Activated T-cell treated with anti-CD3 and anti-CD28 coated beads, Interleukin-2, amount 50 U/mL, for 72 hours (primary cell): ENCODE data around the gene KCNMA1. TPM values are rescaled to one million over a fixed set of nuclear protein-coding genes. Genes with fewer than 3 reads are reported as not detected.

Experiments used
- ATAC-seq, 2 donors: fragments of 150-1000 bp; cut with Tn5 transposase; replicated peaks in 1 of 2; 2 replicates each; pipeline ENCODE4 v1.10.0; 2021; ENCODE audit warnings: moderate library complexity in 2 of 2, mild to moderate bottlenecking in 1 of 2
- DNase-seq, 2 donors: peaks; one replicate each; pipeline ENCODE4 v3.0.0; 2021 to 2022; ENCODE audit warnings: mixed read lengths in 1 of 2
- H3K27ac Mint-ChIP-seq: one replicate; pipeline ENCODE4 v1.8.0; 2022; ENCODE audit warnings: mild to moderate bottlenecking, moderate library complexity, mixed read lengths
- H3K27me3 Mint-ChIP-seq: one replicate; pipeline ENCODE4 v1.8.0; 2022; ENCODE audit warnings: low read depth, mixed read lengths
- H3K36me3 Mint-ChIP-seq, 2 donors: one replicate each; pipeline ENCODE4 v1.8.0; 2022; ENCODE audit warnings: mixed read lengths in 2 of 2, mild to moderate bottlenecking in 1 of 2; ENCODE audit not compliant: insufficient read depth in 2 of 2
- H3K4me1 Mint-ChIP-seq: one replicate; pipeline ENCODE4 v1.8.0; 2022; ENCODE audit warnings: low read depth, mixed read lengths
- H3K4me3 Mint-ChIP-seq, 2 donors: one replicate each; pipeline ENCODE4 v1.8.0; 2022; ENCODE audit warnings: mild to moderate bottlenecking in 2 of 2, mixed read lengths in 2 of 2, moderate library complexity in 2 of 2
- H3K9me3 Mint-ChIP-seq, 2 donors: one replicate each; pipeline ENCODE4 v1.8.0; 2022; ENCODE audit warnings: mixed read lengths in 2 of 2
- total RNA-seq, 2 donors: library from RNA; stranded (reverse); gene quantifications; one replicate each; pipeline ENCODE4 v1.2.3, GENCODE V29; 2022

The KCNMA1 gene
- total RNA-seq, 2 donors from 2014 or later, result 0.55 to 1.0 TPM

DNA sequence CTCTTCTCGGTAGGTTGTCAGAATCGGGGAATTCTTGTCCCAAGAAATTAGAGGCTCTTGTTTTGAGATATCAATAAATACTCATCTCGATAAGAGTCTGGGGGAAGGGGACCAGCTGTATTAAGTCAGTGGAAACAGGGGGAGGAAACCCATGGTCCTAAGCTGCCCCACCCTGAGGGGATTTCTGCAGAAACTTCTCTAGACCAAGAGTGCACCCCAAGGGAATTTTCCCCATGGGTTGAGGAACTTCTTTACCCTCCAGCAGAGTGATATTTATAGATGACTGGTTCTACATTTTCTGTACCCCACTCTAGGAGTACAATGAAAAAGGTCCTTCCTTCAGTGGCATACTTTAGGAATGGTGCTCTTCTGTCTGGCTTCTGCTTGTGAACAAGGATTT is 627.2 kb downstream of the KCNMA1 start:
- H3K4me1 Mint-ChIP-seq, result peaks cover 8% of the 10 kb centered on the region
- ATAC-seq, result no peak
- no peaks in the 10 kb centered on the region for H3K36me3 Mint-ChIP-seq
- H3K9me3 Mint-ChIP-seq, result no peaks in the 10 kb centered on the region
- H3K4me3 Mint-ChIP-seq, result no peak overlapping the region
- no peak for DNase-seq
- no peaks in the 10 kb centered on the region for H3K27me3 Mint-ChIP-seq
- no peak overlapping the region for H3K27ac Mint-ChIP-seq

DNA sequence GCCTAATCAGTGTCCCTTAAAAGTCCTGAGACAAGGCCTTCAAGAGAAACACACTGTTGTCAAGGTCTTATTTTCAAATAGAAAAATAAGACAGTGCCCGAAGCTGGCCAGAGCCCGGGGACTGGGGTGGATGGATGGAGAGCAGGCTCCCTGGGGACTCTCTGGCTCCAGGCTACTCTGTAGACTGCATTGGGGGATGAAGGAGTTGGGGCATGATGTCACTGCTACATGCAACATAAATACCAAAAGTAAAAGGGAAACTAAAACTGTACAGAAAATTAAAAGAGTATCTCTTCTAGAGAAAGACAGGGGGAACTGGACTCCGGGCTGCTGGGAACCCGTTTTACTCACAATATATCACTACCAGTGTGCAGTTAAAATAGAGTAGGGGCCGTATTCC is 629.8 kb downstream of the KCNMA1 start:
- no peaks in the 10 kb centered on the region for H3K27me3 Mint-ChIP-seq
- ATAC-seq (peak in 1 of 2 donors; percentile 43), DNase-seq (no peak)
- no peaks in the 10 kb centered on the region for H3K36me3 Mint-ChIP-seq
- H3K4me3 Mint-ChIP-seq, result peak overlapping the region in 1 of 2 donors; percentile 9
- H3K4me1 Mint-ChIP-seq, result peaks cover 8% of the 10 kb centered on the region
- no peaks in the 10 kb centered on the region for H3K9me3 Mint-ChIP-seq
- peak overlapping the region; percentile 77 for H3K27ac Mint-ChIP-seq

DNA sequence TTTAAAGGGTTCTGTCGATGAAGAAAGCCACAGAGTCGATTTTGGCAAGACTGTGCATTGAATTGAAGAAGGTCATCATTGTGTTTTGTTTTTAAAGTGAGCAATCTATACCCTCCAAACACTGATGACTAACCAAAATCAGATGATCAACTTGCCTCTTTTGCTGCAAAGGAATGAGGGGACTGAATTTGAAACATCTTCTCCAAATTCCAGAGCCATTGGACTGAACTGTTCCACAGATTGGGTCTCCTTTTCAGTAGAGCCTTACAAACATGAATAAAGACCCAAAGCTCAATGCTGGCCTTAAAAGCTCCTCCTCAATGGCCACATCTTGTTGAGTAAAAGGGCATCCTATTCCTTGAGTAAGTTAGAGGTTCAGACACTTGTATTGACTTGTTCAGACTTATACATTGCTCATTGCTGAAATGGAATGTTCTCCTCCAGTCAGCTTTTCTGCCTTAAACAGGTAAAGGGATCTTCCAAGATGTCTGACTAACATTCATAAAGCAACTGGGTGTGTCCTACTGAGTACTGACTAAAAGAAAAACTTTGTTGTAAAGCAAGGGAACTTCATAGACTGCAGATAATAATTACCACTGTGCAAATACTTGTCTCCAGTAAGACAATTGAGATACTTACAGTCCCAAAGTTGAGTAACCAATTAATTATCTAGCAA is 630.6 kb downstream of the KCNMA1 start:
- no peaks in the 10 kb centered on the region for H3K9me3 Mint-ChIP-seq
- DNase-seq (no peak), ATAC-seq (peak; percentile 18 to 58)
- H3K27me3 Mint-ChIP-seq, result no peaks in the 10 kb centered on the region
- H3K36me3 Mint-ChIP-seq, result no peaks in the 10 kb centered on the region
- no peak overlapping the region for H3K27ac Mint-ChIP-seq
- H3K4me1 Mint-ChIP-seq, result peaks cover 8% of the 10 kb centered on the region
- H3K4me3 Mint-ChIP-seq, result no peak overlapping the region

DNA sequence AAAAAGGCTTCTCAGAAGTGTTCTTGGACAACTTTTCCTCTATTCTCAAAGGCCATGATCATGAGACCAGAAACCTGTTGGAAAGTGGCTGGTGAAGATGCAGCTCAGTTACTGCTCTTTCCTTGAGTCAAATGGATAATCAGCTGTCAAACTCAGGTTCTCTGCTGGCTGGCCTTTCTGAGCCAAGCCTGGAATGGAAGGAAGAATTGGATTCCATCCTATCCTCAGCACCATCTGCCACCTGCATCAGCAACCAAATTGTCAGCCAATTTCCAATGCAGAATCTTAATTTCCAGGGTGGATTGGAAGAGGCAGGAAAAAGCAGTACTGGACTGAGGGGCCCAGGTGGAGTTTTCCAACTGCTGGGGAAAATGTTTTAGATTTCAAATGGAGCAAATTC is 631.7 kb downstream of the KCNMA1 start:
- no peak for ATAC-seq
- Mint-ChIP-seq H3K9me3 (no peaks in the 10 kb centered on the region), H3K27ac (no peak overlapping the region), H3K4me3 (no peak overlapping the region), H3K36me3 (no peaks in the 10 kb centered on the region), H3K4me1 (peaks cover 8% of the 10 kb centered on the region), H3K27me3 (no peaks in the 10 kb centered on the region)
- DNase-seq, result no peak

DNA sequence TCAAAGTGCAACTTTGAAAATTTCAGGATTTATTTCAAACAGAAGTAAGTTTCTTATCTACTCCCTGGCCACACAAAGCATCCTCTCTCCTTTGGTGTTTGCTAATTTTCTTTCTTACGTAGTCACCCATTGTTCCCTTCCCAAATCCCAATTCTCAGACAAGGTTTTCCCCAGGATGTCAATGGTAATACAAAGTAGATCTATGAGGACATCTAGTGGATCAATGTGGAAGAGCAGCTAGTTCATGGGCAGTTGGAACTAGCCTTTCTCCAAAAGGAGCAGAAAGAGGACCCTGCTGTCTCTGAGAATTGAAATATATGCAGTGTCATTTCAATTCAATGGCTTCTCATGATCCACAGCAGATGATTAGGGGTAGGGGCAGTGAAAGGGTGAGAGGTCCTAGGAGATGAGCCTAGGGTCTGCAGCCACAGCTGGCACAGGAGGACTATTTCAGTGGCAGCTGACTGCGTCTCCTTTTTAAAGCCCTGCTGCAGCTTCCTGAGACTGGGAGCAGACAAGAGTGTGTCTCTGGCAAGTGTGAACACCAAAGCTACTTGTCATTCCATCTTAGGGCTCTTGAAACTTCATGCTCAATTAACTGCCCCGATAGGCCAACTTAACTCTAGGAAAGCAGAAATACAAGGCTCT is 632.6 kb downstream of the KCNMA1 start:
- Mint-ChIP-seq H3K27me3 (no peaks in the 10 kb centered on the region), H3K4me3 (no peak overlapping the region), H3K4me1 (peaks cover 8% of the 10 kb centered on the region), H3K9me3 (no peaks in the 10 kb centered on the region), H3K36me3 (no peaks in the 10 kb centered on the region), H3K27ac (no peak overlapping the region)
- DNase-seq, result peak in 1 of 2 donors; percentile 12
- no peak for ATAC-seq

DNA sequence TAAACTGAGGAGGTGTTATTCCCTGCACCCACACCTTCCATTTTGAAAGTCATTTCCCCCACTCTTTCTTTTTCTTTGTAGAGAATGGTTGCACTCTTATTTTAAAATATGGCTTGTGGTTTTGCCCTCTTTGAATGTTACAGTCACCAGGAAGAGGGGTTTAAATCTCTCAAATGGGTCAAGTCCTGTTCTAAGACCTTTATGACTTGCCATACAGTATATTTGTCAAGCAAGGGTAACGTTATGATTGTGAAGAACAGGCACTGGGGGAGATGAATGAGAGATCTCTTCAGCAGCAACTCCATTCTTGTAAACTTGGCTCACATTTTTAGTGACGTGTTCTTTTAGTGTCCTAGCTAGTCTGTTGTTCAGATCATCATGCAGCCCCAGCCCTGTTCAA is 634.7 kb downstream of the KCNMA1 start:
- no peaks in the 10 kb centered on the region for H3K36me3 Mint-ChIP-seq
- ATAC-seq, result peak; percentile 46 to 63
- no peaks in the 10 kb centered on the region for H3K27me3 Mint-ChIP-seq
- H3K4me3 Mint-ChIP-seq, result no peak overlapping the region
- peaks cover 4% of the 10 kb centered on the region for H3K4me1 Mint-ChIP-seq
- H3K27ac Mint-ChIP-seq, result no peak overlapping the region
- no peak for DNase-seq
- no peaks in the 10 kb centered on the region for H3K9me3 Mint-ChIP-seq

DNA sequence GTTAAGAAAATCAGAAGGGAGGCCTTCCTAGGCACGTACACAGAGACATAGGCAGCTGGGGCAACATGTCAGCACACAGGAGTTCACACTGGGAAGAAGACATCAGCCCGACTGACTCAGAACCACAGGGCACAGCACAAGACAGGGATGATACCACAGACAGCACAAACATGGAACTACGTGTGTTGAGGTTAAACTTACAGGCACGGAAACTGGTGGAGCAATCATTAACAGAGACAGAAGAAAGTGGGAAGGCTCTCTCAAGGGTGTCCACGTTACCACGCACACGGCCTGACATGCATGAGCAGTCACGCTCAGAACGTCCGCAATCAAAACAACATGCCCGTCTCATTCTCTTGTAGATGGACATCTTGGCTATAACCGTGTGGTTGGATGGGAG is 636.4 kb downstream of the KCNMA1 start:
- ATAC-seq, result no peak
- no peaks in the 10 kb centered on the region for H3K4me1 Mint-ChIP-seq
- no peak overlapping the region for H3K4me3 Mint-ChIP-seq
- H3K27ac Mint-ChIP-seq, result no peak overlapping the region
- H3K9me3 Mint-ChIP-seq, result no peaks in the 10 kb centered on the region
- H3K27me3 Mint-ChIP-seq, result no peaks in the 10 kb centered on the region
- no peak for DNase-seq
- no peaks in the 10 kb centered on the region for H3K36me3 Mint-ChIP-seq

DNA sequence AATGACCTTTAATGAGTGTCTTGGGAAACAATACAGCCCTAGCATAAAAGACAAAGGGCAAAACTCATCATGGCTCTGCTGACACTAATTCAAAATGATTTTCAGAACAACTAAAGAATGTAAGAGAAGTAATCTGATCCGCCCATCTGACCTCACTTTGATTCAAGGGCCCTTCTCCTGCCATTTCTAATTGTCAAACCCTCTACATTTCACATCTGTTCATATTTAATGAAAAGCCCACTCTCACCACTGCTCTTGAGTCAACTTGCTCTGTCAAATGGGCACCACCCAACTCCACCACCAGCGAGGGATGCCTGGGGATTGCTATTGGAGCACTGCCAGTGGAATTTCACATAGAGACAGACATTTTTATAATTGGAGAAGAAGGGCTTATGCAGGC is 639.2 kb downstream of the KCNMA1 start:
- DNase-seq (no peak), ATAC-seq (no peak)
- no peaks in the 10 kb centered on the region for H3K27me3 Mint-ChIP-seq
- H3K9me3 Mint-ChIP-seq, result no peaks in the 10 kb centered on the region
- no peak overlapping the region for H3K4me3 Mint-ChIP-seq
- H3K27ac Mint-ChIP-seq, result no peak overlapping the region
- no peaks in the 10 kb centered on the region for H3K4me1 Mint-ChIP-seq
- no peaks in the 10 kb centered on the region for H3K36me3 Mint-ChIP-seq

DNA sequence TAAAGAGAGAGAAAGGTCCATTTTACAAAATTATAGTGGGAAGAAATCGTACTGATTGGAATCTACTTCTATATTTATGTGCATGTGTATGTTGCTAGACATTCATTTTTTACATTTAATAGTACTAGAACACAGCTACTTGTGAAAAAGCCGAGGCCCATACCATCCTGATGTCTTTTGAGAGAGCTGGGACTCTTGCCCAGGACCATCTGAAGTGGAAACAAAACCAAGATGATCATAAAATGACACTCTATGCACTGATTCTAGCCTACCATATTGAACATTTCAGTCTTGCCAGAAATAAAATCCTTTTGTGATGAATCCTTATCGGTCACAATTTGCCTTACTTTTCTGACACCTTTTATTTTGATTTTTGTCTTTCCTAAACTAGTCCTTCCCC is 640.0 kb downstream of the KCNMA1 start:
- H3K4me3 Mint-ChIP-seq, result no peak overlapping the region
- ATAC-seq (no peak), DNase-seq (no peak)
- H3K9me3 Mint-ChIP-seq, result no peaks in the 10 kb centered on the region
- no peaks in the 10 kb centered on the region for H3K36me3 Mint-ChIP-seq
- H3K27me3 Mint-ChIP-seq, result no peaks in the 10 kb centered on the region
- H3K27ac Mint-ChIP-seq, result no peak overlapping the region
- no peaks in the 10 kb centered on the region for H3K4me1 Mint-ChIP-seq

DNA sequence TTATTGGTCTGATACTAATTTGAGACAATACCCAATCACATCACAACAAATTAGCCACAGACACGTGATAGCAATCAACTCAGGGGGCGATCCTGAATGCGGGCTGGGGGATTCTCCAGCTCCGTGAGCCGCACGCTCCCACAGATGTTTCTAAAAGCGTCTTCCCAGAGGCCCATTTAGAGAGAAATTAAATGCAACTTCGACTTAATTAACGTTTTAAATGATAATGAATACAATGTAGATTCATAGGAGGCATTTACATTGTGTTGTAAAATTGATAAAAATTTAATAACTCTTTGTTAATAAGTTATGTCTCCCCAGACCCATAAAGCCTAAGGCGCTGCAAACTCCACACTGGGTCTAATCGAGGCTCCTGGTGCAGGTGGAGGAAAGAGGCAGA is 642.6 kb downstream of the KCNMA1 start:
- no peak for DNase-seq
- no peaks in the 10 kb centered on the region for H3K36me3 Mint-ChIP-seq
- no peak overlapping the region for H3K4me3 Mint-ChIP-seq
- no peak overlapping the region for H3K27ac Mint-ChIP-seq
- H3K27me3 Mint-ChIP-seq, result no peaks in the 10 kb centered on the region
- no peak for ATAC-seq
- no peaks in the 10 kb centered on the region for H3K4me1 Mint-ChIP-seq
- no peaks in the 10 kb centered on the region for H3K9me3 Mint-ChIP-seq

DNA sequence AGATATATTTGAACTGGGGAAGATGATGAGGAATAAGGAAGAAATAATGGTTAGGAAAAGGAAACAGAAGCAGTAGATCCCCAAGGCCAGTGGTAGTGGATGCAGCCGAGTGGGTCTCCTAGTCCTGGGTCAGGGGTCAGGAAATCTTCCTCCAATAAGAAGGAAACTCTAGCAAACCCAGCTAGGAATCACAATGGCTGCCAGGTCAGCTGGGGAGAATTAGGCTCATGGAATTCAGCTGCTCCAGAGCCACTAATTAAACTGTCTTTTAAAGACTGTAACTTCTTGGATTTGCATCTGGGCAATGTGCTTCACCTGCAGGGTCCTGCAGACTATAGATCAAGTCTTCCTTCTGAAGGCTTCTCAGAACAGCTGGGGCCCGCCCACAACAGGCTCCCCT is 644.4 kb downstream of the KCNMA1 start:
- Mint-ChIP-seq H3K27me3 (no peaks in the 10 kb centered on the region), H3K4me1 (no peaks in the 10 kb centered on the region), H3K9me3 (no peaks in the 10 kb centered on the region)

DNA sequence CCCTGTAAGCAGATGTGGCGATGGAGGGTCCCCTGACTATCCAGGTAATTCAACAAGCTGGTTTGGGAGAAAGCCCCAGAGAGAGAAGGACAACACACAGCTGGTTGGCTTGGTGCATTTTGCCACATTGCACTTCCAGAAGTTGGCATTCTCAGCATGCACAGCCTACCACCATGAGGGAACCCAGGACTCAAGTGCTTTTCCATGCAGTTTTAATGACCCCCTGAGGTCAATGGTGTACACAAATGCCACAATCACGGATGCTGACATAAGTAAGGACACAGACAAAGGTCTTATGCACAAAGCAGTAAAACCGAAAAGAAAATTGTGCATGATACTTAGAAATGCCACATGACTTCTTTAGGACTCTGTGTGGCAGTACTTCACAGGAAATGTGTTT is 645.1 kb downstream of the KCNMA1 start:
- Mint-ChIP-seq H3K27ac (no peak overlapping the region), H3K27me3 (no peaks in the 10 kb centered on the region), H3K9me3 (no peaks in the 10 kb centered on the region), H3K4me1 (no peaks in the 10 kb centered on the region), H3K4me3 (no peak overlapping the region), H3K36me3 (no peaks in the 10 kb centered on the region)
- ATAC-seq (no peak), DNase-seq (no peak)

More for the DNA sequence above, 644.4 kb downstream of the KCNMA1 start:
- DNase-seq (no peak), ATAC-seq (no peak)
- no peaks in the 10 kb centered on the region for H3K36me3 Mint-ChIP-seq
- no peak overlapping the region for H3K4me3 Mint-ChIP-seq
- H3K27ac Mint-ChIP-seq, result no peak overlapping the region

DNA sequence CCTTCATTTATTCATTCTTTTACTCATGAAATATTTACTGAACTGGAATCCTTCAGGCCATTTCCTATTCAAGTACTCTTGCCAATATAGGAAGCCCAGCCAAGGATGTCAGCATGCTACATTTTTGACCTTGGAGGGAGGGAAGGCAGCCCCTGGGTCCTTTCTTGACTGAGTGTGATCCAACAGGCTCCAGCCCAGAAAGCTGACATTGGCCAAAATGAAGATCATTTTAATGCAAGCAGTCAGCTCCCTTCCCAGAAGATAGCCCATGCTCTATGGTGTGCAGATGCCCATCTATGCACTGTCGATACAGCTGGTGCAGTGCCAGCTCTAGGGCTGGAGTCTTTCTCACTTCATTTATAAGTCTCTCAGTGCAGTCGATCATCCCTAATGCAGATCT is 646.0 kb downstream of the KCNMA1 start:
- DNase-seq (no peak), ATAC-seq (no peak)
- no peaks in the 10 kb centered on the region for H3K27me3 Mint-ChIP-seq

DNA sequence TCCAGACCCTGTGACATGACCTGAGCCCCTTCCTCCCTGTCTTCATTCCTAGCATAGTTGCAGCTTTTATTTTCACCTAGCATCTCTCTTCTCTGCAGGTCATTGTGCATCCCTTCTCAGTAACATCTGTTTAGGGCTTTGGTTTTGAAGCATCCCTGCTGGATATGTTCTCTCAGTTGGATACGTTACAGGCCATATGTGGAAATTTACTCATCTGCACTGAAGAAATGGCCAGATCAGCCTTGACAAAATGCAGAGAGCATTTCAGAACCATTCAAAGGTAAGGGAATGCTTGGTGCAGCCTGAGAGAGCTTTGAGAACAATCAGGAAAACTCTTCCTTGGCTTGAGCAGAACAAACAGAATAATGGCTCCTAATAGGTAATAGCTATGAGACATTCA is 647.0 kb downstream of the KCNMA1 start:
- Mint-ChIP-seq H3K27me3 (no peaks in the 10 kb centered on the region), H3K4me3 (no peak overlapping the region), H3K4me1 (no peaks in the 10 kb centered on the region), H3K27ac (no peak overlapping the region), H3K9me3 (no peaks in the 10 kb centered on the region), H3K36me3 (no peaks in the 10 kb centered on the region)
- DNase-seq (no peak), ATAC-seq (no peak)

More for the DNA sequence above, 646.0 kb downstream of the KCNMA1 start:
- Mint-ChIP-seq H3K4me3 (no peak overlapping the region), H3K36me3 (no peaks in the 10 kb centered on the region), H3K27ac (no peak overlapping the region), H3K9me3 (no peaks in the 10 kb centered on the region), H3K4me1 (no peaks in the 10 kb centered on the region)
